HCT116 (cell line): ENCODE data around the gene ADAM23. TPM values are rescaled to one million over a fixed set of nuclear protein-coding genes. Genes with fewer than 3 reads are reported as not detected.

Experiments used
- ATAC-seq: fragments of 200-7000 bp; cut with Tn5 transposase; 2 replicates; pipeline ENCODE4 v1.9.1; 2020; ENCODE audit warnings: mild to moderate bottlenecking, moderate library complexity
- BruUV-seq: library from RNA; stranded (reverse); fragments of 400-500 nt; replicated peaks from 2 replicates; lab custom pipeline; 2021; lab: Mats Ljungman, UMichigan
- CTCF ChIA-PET: fragments of 300-600 bp; sonication (Branson Sonifier 250); formaldehyde crosslinking; loops from one replicate; lab custom pipeline; 2021; ENCODE audit warnings: antibody characterized with exemption; lab: Charles Lee
- POLR2A ChIA-PET: fragments of 300-600, 350-600 bp; sonication (Branson Sonifier 250); formaldehyde crosslinking; loops from one replicate; lab custom pipeline; 2021; ENCODE audit warnings: antibody characterized with exemption; lab: Charles Lee
- RAD21 ChIA-PET, 2 experiments: fragments of 300-600 bp; sonication (Branson Sonifier 250); formaldehyde crosslinking; loops; one replicate each; lab custom pipeline; 2023; ENCODE audit warnings: low total read pairs in 2 of 2; ENCODE audit not compliant: uncharacterized antibody in 2 of 2, unreplicated experiment in 2 of 2, low non-redundant PET in 1 of 2; lab: Charles Lee
- DNase-seq: peaks from one replicate; pipeline ENCODE4 v3.0.0-alpha.2; 2010; ENCODE audit warnings: low read depth, low spot score
- H2AFZ ChIP-seq: fragments of 200-600 bp; shearing (Covaris generic), sonication (generic); 2 replicates; pipeline ENCODE4 v1.6.1; 2017; ENCODE audit warnings: low read depth, mixed run types, mixed read lengths, antibody characterized with exemption, low read length; ENCODE audit not compliant: poor library complexity, severe bottlenecking
- H3K27ac ChIP-seq: 2 replicates; pipeline ENCODE4 v1.5.1; 2012; ENCODE audit warnings: low read depth, low read length
- H3K27me3 ChIP-seq: fragments of 200-600 bp; sonication (generic); 2 replicates; pipeline ENCODE4 v1.6.1; 2016; ENCODE audit warnings: mixed run types, low read length, mixed read lengths; ENCODE audit not compliant: insufficient read depth
- H3K36me3 ChIP-seq, 2 experiments: fragments of 200-500 bp in 1 of 2; fragments of 200-600 bp in 1 of 2; sonication (Bioruptor generic) in 1 of 2; sonication (generic) in 1 of 2; 2 replicates each; pipeline versions ENCODE4 v1.5.1 to v1.6.1; 2014 to 2016; ENCODE audit warnings: low read length in 2 of 2, inconsistent platforms in 1 of 2, mixed read lengths in 1 of 2, mixed run types in 1 of 2; ENCODE audit not compliant: insufficient read depth in 2 of 2, control insufficient read depth in 1 of 2
- H3K4me1 ChIP-seq, 2 experiments: fragments of 200-600 bp in 1 of 2; sonication (generic) in 1 of 2; 2 replicates each; pipeline versions ENCODE4 v1.5.1 to v1.6.1; 2012 to 2017; ENCODE audit warnings: low read length in 2 of 2, inconsistent platforms in 1 of 2, mild to moderate bottlenecking in 1 of 2, mixed read lengths in 1 of 2, mixed run types in 1 of 2, moderate library complexity in 1 of 2; ENCODE audit not compliant: insufficient read depth in 2 of 2, control insufficient read depth in 1 of 2
- H3K4me2 ChIP-seq: fragments of 200-600 bp; sonication (generic); 2 replicates; pipeline ENCODE4 v1.6.1; 2017; ENCODE audit warnings: mixed run types, low read length, mixed read lengths
- H3K4me3 ChIP-seq, 2 experiments: fragments of 200-600 bp in 1 of 2; sonication (generic) in 1 of 2; replicated peaks in 1 of 2; 2 replicates each; pipeline ENCODE4 v1.5.1; 2011 to 2016; ENCODE audit warnings: low read length in 2 of 2, control low read depth in 1 of 2, low read depth in 1 of 2, mild to moderate bottlenecking in 1 of 2, mixed read lengths in 1 of 2, mixed run types in 1 of 2
- H3K79me2 ChIP-seq: fragments of 200-600 bp; sonication (generic); 2 replicates; pipeline ENCODE4 v1.6.1; 2017; ENCODE audit warnings: mild to moderate bottlenecking, mixed run types, low read length, moderate library complexity, mixed read lengths; ENCODE audit not compliant: insufficient read depth
- H3K9ac ChIP-seq: fragments of 200-600 bp; sonication (generic); 2 replicates; pipeline ENCODE4 v1.6.1; 2016; ENCODE audit warnings: low read length, mixed read lengths
- H3K9me2 ChIP-seq: fragments of 200-600 bp; sonication (generic), shearing (Covaris generic); 2 replicates; pipeline ENCODE4 v1.6.1; 2017; ENCODE audit warnings: mixed run types, mild to moderate bottlenecking, moderate library complexity; ENCODE audit not compliant: insufficient read depth
- H3K9me3 ChIP-seq, 2 experiments: fragments of 200-500 bp in 1 of 2; fragments of 200-600 bp in 1 of 2; sonication (Bioruptor generic) in 1 of 2; sonication (generic) in 1 of 2; 2 replicates each; pipeline ENCODE4 v1.6.1; 2014 to 2017; ENCODE audit warnings: low read length in 2 of 2, mixed read lengths in 2 of 2, inconsistent platforms in 1 of 2, low read depth in 1 of 2, mild to moderate bottlenecking in 1 of 2, mixed run types in 1 of 2, moderate library complexity in 1 of 2; ENCODE audit not compliant: control insufficient read depth in 1 of 2, insufficient read depth in 1 of 2
- H4K20me1 ChIP-seq: fragments of 200-600 bp; sonication (generic), shearing (Covaris generic); 2 replicates; pipeline ENCODE4 v1.6.1; 2017; ENCODE audit warnings: mixed run types, mild to moderate bottlenecking, moderate library complexity; ENCODE audit not compliant: insufficient read depth
- CBX3 ChIP-seq: IDR thresholded peaks from 2 replicates; pipeline ENCODE4 v1.6.1; 2012; ENCODE audit warnings: low read depth
- CEBPB ChIP-seq: IDR thresholded peaks from 2 replicates; pipeline ENCODE4 v1.6.1; 2012; ENCODE audit warnings: low read depth
- EZH2 ChIP-seq: fragments of 200-600 bp; sonication (generic); IDR thresholded peaks from 2 replicates; pipeline ENCODE4 v1.6.1; 2017; ENCODE audit warnings: antibody characterized with exemption, mixed run types
- EZH2phosphoT487 ChIP-seq: fragments of 200-600 bp; IDR thresholded peaks from 2 replicates; pipeline ENCODE4 v1.6.1; 2018; ENCODE audit warnings: antibody characterized with exemption, borderline replicate concordance
- FOSL1 ChIP-seq: IDR thresholded peaks from 2 replicates; pipeline ENCODE4 v1.6.1; 2012; ENCODE audit warnings: low read depth
- JUND ChIP-seq: IDR thresholded peaks from 2 replicates; pipeline ENCODE4 v1.6.1; 2012
- MAX ChIP-seq: IDR thresholded peaks from 2 replicates; pipeline ENCODE4 v1.6.1; 2012
- POLR2AphosphoS5 ChIP-seq: IDR thresholded peaks from 2 replicates; pipeline ENCODE4 v1.6.1; 2011; ENCODE audit warnings: mild to moderate bottlenecking, low read depth, low read length, moderate library complexity
- SP1 ChIP-seq: IDR thresholded peaks from 2 replicates; pipeline ENCODE4 v1.6.1; 2012; ENCODE audit warnings: low read depth
- SRF ChIP-seq: IDR thresholded peaks from 2 replicates; pipeline ENCODE4 v1.6.1; 2012; ENCODE audit warnings: low read depth
- YY1 ChIP-seq: IDR thresholded peaks from 2 replicates; pipeline ENCODE4 v1.6.1; 2011; ENCODE audit warnings: low read length, low read depth, moderate library complexity, mild to moderate bottlenecking; ENCODE audit not compliant: insufficient replicate concordance; ENCODE audit errors: extremely low read depth
- ZFX ChIP-seq: fragments of 450-650 bp; IDR thresholded peaks from 2 replicates; pipeline ENCODE4 v1.6.1; 2017
- ZNF274 ChIP-seq: fragments of 200-500 bp; sonication (Bioruptor generic); IDR thresholded peaks from 2 replicates; pipeline ENCODE4 v1.6.1; 2014; ENCODE audit warnings: mild to moderate bottlenecking, low read depth, low read length, inconsistent platforms
- intact Hi-C: fragments of 100-400 bp; cut with micrococcal nuclease; formaldehyde crosslinking; loops from 2 replicates; pipeline ENCODE4 v1.10.0; 2022
- total RNA-seq: library from RNA; stranded (reverse); gene quantifications from one replicate; pipeline ENCODE4 v1.2.1, GENCODE V29; 2021; ENCODE audit not compliant: unreplicated experiment
- TF ChIP-seq, protein P1 (sequence below): IDR thresholded peaks from 2 replicates; pipeline ENCODE4 v1.6.1; 2012; ENCODE audit warnings: low read depth

Gene ADAM23
- total RNA-seq, 1 experiment from 2014 or later, result 0.10 TPM

GRCh38 chr2:206635015-206635414 lies 191.7 kb downstream of the ADAM23 start:
- DNase-seq, result no peak
- intact Hi-C loops, result no loop called here
- H3K4me1 ChIP-seq, result no peaks in the 10 kb centered on the region
- no peak overlapping the region for H3K4me3 ChIP-seq
- no peaks in the 10 kb centered on the region for H3K79me2 ChIP-seq
- ChIA-PET RAD21 (no interaction called here), CTCF (no interaction called here), POLR2A (no interaction called here)
- H3K9ac ChIP-seq, result no peak overlapping the region
- H4K20me1 ChIP-seq, result no peaks in the 10 kb centered on the region
- BruUV-seq, result no TSS peak
- H3K36me3 ChIP-seq, result no peaks in the 10 kb centered on the region
- H3K27me3 ChIP-seq, result 0 out of 2 replicates have a peak, but pooled peaks cover 11% of the 10 kb centered on the region
- H3K9me3 ChIP-seq, result no peaks in the 10 kb centered on the region
- no peak for ATAC-seq
- TF ChIP-seq EZH2 (no peak), CBX3 (no peak), EZH2phosphoT487 (no peak), MAX (no peak), JUND (no peak), CEBPB (no peak), POLR2AphosphoS5 (no peak), SRF (no peak), YY1 (no peak), ZNF274 (no peak), SP1 (no peak), ZFX (no peak), FOSL1 (no peak)
- TF ChIP-seq, protein P1, sequence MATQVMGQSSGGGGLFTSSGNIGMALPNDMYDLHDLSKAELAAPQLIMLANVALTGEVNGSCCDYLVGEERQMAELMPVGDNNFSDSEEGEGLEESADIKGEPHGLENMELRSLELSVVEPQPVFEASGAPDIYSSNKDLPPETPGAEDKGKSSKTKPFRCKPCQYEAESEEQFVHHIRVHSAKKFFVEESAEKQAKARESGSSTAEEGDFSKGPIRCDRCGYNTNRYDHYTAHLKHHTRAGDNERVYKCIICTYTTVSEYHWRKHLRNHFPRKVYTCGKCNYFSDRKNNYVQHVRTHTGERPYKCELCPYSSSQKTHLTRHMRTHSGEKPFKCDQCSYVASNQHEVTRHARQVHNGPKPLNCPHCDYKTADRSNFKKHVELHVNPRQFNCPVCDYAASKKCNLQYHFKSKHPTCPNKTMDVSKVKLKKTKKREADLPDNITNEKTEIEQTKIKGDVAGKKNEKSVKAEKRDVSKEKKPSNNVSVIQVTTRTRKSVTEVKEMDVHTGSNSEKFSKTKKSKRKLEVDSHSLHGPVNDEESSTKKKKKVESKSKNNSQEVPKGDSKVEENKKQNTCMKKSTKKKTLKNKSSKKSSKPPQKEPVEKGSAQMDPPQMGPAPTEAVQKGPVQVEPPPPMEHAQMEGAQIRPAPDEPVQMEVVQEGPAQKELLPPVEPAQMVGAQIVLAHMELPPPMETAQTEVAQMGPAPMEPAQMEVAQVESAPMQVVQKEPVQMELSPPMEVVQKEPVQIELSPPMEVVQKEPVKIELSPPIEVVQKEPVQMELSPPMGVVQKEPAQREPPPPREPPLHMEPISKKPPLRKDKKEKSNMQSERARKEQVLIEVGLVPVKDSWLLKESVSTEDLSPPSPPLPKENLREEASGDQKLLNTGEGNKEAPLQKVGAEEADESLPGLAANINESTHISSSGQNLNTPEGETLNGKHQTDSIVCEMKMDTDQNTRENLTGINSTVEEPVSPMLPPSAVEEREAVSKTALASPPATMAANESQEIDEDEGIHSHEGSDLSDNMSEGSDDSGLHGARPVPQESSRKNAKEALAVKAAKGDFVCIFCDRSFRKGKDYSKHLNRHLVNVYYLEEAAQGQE, result no peak
- no peak overlapping the region for H3K27ac ChIP-seq
- no peak overlapping the region for H2AFZ ChIP-seq
- H3K4me2 ChIP-seq, result no peak overlapping the region
- H3K9me2 ChIP-seq, result no peaks in the 10 kb centered on the region
